NCI-H2081 (cell line): ENCODE measurements around the gene ARSG.
"Not testable (repeated sequence)": the region's sequence is repeated elsewhere in the genome, so short reads cannot be mapped to it uniquely, and the experiment has no call there.

Source experiments
- DNase-seq, 2 experiments: peaks; one replicate each; lab custom pipeline; 2025; lab: John Stamatoyannopoulos, UW

Gene ARSG

GRCh38 chr17:68397108-68397536 is 105.8 kb downstream of the ARSG start:
- DNase-seq = no peak

DNA sequence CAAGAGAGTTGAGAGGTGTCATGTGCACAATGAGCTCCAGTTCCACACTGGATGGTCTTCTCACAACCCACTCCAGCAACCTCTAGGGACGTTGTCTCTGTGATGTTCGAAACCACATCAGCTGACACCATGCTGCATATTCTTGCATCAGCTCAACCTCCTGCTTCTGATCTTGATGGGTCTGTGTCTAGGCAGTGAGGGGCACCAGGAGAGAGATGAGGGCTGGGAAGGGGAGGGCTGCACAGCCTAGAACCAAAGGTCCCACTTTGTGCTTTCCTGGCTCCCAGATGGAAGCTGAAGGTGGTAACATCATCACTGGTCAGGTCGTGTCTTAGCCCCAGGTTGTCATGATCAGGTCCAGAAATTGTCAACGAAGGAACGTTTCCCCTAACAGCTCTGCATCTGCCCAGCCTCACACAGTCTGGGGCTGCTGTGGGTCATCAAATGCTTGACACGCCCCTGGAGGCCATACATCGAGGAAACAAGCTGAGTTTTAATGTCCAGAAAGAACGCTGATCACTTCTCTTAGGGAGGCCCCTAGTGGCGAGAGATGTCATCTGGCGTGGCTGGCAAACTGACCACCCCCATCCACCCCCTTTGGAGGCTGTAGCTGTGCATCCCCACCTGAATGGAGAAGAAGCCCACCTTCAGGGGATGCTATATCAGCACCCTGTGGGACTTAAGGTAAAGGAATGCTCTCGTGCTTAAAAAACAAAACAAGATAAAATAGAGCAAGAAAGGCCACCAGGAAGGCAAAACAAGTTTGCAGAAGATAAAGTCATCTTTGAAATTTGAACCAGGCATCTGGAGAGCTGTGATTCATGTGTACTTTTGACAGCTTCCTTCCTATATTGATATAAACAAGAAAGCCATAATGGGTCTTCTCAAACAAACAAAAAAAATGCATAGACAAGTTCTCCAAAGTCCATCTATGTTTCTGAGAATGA is 107.7 kb downstream of the ARSG start:
- peak; percentile 48 to 67 for DNase-seq

- DNase-seq = no peak
Measured at GRCh38 chr17:68399638-68400403, 108.5 kb downstream of the ARSG start.

- no peak for DNase-seq
Measured at GRCh38 chr17:68400404-68400735, 109.1 kb downstream of the ARSG start.

DNA sequence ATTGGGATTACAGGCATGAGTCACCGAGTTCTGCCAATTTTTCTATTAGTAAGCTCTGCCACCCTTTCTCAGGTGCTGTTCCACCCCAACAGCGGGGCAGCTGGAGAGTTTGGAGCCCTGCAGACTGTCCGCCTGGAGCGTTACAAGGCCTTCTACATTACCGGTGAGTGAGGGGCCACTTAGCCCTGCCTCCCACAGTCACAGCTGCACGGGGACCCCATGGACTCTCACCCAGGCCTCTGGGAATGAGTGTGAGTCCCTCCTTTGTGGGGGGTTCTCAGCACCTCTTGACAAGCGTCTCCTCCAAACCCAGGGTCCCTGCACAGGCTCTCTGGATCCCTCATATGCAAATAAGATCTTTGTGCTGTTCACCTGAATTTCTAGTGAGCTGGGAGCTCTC is 110.0 kb downstream of the ARSG start:
- DNase-seq = no peak

DNA sequence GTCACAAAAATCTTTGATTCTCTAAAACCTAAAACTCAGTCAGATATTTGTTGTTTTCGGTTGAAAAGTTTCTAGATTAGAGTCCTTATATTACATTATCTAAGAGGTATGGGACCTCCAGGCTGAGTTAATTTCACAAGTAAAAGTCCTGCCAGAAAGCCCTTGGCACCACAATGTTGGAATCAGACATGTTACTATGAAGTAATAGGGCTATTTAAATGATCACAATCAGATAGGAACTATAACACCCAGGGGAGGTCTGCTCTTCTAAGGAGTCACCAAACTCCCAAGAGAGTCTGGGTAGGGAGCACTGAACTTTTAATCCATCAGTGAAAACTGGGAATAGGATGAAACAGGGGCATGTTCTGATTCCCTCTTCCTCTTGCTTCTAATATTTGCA is 111.8 kb downstream of the ARSG start:
- no peak for DNase-seq

- not testable (repeated sequence) for DNase-seq
Measured at GRCh38 chr17:68403837-68404236, 112.5 kb downstream of the ARSG start.

- DNase-seq = not testable (repeated sequence)
Measured at GRCh38 chr17:68407656-68408055, 116.4 kb downstream of the ARSG start.

- DNase-seq = not testable (repeated sequence)
Measured at GRCh38 chr17:68413597-68414560, 122.6 kb downstream of the ARSG start.

DNA sequence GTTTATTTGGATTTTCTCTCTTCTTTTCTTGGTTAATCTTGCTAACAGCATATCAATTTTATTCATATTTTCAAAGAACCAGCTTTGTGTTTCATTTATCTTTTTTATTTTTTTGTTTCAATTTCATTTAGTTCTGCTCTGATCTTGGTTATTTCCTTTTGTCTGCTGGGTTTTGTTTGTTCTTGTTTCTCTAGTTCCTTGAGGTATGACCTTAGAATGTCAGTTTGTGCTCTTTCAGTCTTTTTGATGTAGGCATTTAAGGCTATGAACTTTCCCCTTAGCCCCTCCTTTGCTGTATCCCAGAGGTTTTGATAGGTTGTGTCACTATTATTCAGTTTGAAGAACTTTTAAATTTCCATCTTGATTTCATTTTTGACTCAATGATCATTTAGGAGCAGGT is 123.6 kb downstream of the ARSG start:
- not testable (repeated sequence) for DNase-seq

- no peak for DNase-seq
Measured at GRCh38 chr17:68417317-68417716, 126.0 kb downstream of the ARSG start.

- DNase-seq = no peak
Measured at GRCh38 chr17:68418876-68419275, 127.6 kb downstream of the ARSG start.

DNA sequence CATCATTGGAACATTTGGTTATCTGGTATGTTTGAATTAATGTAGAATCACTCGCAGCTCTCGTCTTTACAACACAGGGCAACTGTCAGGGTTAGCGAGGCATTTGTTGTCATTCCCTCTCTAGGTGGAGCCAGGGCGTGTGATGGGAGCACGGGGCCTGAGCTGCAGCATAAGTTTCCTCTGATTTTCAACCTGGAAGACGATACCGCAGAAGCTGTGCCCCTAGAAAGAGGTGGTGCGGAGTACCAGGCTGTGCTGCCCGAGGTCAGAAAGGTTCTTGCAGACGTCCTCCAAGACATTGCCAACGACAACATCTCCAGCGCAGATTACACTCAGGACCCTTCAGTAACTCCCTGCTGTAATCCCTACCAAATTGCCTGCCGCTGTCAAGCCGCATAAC is 128.8 kb downstream of the ARSG start:
- no peak for DNase-seq

DNA sequence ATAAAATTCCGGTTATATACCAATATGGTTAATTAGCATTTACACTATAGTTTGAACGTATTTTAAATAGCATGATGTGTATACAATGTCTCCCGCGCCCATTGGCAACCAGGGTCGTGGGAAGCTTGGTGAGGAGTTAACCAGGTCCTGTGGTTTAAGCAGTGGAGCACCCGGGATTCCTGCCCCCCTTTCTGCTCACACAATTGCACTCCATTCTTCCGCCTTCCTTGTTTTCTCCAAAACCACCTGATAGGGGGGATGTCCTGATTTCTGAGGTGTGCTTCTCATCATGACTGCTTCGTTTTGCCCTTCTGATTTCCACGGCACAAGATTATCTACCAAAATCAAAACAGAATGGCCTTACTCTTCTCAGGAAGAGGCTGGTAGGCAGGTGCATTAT is 130.2 kb downstream of the ARSG start:
- no peak for DNase-seq

DNA sequence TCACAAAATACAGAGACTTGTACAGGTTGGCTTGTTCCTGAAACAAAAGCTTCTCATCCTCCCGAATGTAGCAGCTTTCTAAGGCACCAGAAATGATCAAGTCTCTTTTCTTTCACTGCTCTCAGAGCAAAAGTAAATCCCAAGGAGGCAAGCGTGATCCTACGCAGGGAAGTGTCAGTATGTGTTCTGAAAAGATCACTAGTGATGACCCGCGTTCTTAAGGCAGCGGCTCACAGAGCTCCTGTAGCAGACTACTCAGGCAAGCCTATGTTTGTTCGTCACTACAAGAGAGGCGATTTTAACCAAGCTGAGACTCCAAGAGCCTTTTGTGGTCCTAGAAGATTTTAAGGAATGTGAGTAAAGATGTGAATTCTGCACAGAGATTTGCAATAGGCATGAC is 131.5 kb downstream of the ARSG start:
- no peak for DNase-seq

DNA sequence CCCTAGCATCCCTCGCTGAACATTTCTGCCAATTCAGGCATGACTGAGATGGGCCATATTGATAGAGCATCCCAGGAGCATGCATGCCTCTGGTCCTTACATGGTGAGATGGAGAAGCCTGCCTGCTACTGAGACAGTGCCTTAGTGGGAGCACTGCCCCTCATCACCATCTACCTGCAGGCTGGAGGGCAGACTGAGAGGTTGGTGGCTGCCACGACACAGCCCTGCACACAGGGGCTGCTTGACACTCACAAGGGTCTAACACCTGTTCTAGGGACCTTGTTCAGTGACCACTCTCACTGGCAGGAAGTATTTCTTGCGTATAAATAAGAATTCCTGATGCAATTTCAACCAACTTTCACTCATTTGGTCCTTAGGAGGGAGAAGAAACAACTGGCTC is 132.0 kb downstream of the ARSG start:
- no peak for DNase-seq

DNA sequence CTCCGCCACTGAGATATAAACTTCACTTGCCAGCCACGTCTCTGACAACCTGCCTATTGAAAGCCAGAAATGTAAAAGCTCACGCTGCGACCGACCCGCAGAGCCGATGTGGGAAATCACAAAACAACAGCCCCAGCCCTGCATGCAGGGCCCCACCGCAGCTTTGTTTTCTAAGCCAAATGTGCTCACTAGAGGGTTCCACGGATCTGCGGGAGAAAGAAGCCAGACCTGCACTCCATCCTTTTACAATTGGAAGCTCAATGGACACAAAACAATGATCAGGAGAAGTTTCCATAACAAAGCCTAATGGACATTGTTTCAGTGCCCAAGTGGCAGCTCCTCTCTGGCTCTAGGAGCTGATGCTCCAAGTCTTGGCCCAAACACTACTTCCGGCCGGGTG is 132.9 kb downstream of the ARSG start:
- no peak for DNase-seq

DNA sequence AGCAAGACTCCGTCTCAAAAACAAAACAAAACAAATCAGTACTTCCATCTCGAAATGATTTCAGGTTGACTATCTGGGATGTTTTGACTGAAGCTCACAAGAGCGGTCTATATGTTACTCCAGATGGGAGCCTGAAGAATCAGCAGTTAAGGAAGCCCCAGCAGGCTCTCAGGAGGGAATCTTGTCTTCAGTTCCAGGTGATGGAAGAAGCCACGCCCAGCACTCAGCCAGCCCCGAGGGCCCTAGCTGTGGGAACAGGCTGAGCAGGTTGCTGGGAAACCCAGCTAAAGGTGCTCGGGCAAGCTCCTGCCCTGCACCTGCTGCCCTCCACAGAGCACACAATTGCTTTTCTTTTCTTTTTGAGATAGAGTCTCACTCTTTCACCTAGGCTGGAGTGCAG is 133.6 kb downstream of the ARSG start:
- DNase-seq = peak in 1 of 2 experiments; percentile 16

DNA sequence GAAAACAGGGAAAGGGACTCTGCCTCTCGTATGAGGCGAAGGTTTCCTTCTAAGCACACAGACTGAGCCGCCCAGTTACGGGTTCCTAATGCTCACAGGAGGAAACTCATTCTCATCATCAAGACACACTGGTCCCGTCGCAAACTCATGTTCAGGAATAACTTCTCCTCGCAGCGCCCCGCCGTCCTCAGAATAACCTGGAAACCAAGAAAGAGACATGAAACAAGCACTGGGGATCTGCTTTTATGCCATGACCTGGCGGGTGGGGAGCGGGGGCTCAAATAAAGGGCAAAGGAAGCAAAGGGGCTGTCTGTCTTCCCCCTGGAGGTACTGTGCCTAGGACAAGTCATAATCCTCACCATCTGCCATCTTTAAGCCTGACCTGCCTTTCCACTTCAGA is 134.7 kb downstream of the ARSG start:
- DNase-seq = no peak

DNA sequence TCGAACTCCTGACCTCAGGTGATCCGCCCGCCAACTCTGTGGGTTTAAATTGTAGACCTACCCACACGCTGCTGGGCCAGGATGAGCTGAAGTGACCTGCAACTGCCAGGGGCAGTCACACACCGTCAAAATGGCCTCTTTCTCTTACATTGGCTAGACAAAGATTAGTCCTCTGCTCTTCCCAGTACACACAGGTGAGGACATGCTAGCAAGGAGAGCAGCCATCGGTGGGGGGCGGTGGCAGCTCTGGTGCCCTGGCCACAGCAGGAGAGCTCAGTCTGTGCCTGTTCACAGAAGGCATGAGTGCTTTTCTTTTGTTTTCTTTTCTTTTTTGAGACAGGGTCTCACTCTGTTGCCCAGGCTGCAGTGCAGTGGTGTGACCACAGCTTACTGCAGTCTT is 136.3 kb downstream of the ARSG start:
- DNase-seq = no peak

DNA sequence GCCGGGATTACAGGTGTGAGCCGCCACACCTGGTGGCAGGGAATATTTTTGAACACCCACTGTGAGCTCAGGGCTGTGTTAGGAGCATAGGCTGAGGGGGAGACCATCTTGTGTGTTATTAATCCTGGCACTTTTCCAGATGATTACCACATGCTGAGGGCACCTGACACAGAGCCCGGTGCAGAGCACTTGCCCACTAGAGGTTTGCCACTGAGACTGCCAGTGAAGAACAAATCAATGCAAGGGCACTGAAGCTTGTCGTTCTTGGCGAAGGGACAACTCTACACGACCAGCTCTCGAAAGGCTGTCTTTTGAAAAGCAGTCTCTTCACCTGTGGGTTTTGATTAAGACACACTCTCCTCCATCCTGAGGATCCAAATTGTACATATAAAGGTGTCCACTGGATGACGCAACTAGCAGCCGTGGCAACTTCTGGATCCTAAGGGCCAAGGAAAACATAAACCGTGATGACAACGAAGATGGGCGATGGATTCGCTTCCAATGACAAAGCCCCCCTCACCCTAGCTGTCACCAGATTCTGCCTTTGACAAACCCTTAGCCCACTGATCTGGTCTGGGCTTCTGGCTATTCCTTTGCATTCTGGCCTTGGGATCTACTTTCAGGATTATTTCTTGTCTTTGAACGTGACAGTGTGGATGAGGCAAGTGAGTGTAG is 137.3 kb downstream of the ARSG start:
- peak in 1 of 2 experiments; percentile 40 for DNase-seq
